GM21528 (cell line): Measurements from ENCODE around the gene NRK.
"Not testable (repeated sequence)": the region's sequence is repeated elsewhere in the genome, so short reads cannot be mapped to it uniquely, and the experiment has no call there.

ENCODE experiments used
- ATAC-seq: cut with Tn5 transposase; IDR thresholded peaks from one replicate; pipeline ENCODE4 v1.9.1; 2021; ENCODE audit warnings: mild to moderate bottlenecking, moderate library complexity; ENCODE audit not compliant: unreplicated experiment, low FRiP score

The NRK gene

GRCh38 chrX:105822138-105823091, at the start of gene NRK:
Gene NRK (plus strand): TSS chrX:105822539. CDS start chrX:105822846, 307 bp downstream.
- no peak for ATAC-seq

GRCh38 chrX:105773801-105774200, 48.5 kb upstream of the NRK start:
- no peak for ATAC-seq

- no peak for ATAC-seq
Measured at GRCh38 chrX:105775679-105776078, 46.7 kb upstream of the NRK start.

GRCh38 chrX:105781804-105782203, 40.5 kb upstream of the NRK start:
- ATAC-seq = no peak

- not testable (repeated sequence) for ATAC-seq
Measured at GRCh38 chrX:105796877-105797276, 25.5 kb upstream of the NRK start.

GRCh38 chrX:105803891-105804290, 18.4 kb upstream of the NRK start:
- ATAC-seq = no peak

GRCh38 chrX:105805655-105806054, 16.7 kb upstream of the NRK start:
- not testable (repeated sequence) for ATAC-seq

- no peak for ATAC-seq
Measured at GRCh38 chrX:105816517-105816916, 5.8 kb upstream of the NRK start.

GRCh38 chrX:105820247-105820646, 2.1 kb upstream of the NRK start:
- no peak for ATAC-seq

GRCh38 chrX:105821471-105822121, 743 bp upstream of the NRK start:
- no peak for ATAC-seq

- no peak for ATAC-seq
Measured at GRCh38 chrX:105823092-105823455, 735 bp downstream of the NRK start.

- ATAC-seq = no peak
Measured at GRCh38 chrX:105829011-105829410, 6.7 kb downstream of the NRK start.

- ATAC-seq = no peak
Measured at GRCh38 chrX:105837232-105837631, 14.9 kb downstream of the NRK start.

GRCh38 chrX:105845631-105846030, 23.3 kb downstream of the NRK start:
- no peak for ATAC-seq

GRCh38 chrX:105850100-105850499, 27.8 kb downstream of the NRK start:
- not testable (repeated sequence) for ATAC-seq

GRCh38 chrX:105865709-105866108, 43.4 kb downstream of the NRK start:
- ATAC-seq = no peak

- no peak for ATAC-seq
Measured at GRCh38 chrX:105869701-105870100, 47.4 kb downstream of the NRK start.

- no peak for ATAC-seq
Measured at GRCh38 chrX:105870445-105870844, 48.1 kb downstream of the NRK start.

GRCh38 chrX:105872941-105873340, 50.6 kb downstream of the NRK start:
- ATAC-seq = no peak

- ATAC-seq = no peak
Measured at GRCh38 chrX:105874790-105875189, 52.5 kb downstream of the NRK start.

GRCh38 chrX:105876658-105877057, 54.3 kb downstream of the NRK start:
- ATAC-seq = no peak

- no peak for ATAC-seq
Measured at GRCh38 chrX:105880491-105880890, 58.2 kb downstream of the NRK start.
